CD14-positive monocyte (primary cell): ENCODE results near the gene VPS8. TPM values are rescaled to one million over a fixed set of nuclear protein-coding genes. Genes with fewer than 3 reads are reported as not detected.

Experiments
- DNase-seq, 3 donors: peaks; one replicate each; pipeline ENCODE4 v3.0.0-alpha.2; 2011 to 2022
- H2AFZ ChIP-seq: 2 replicates; pipeline ENCODE4 v1.6.0; 2012; ENCODE audit warnings: mild to moderate bottlenecking, low read depth, low read length, inconsistent platforms; ENCODE audit not compliant: insufficient read depth, poor library complexity, severe bottlenecking
- H3K27ac ChIP-seq, 2 donors: 1 replicate in 1 of 2; 2 replicates in 1 of 2; pipeline ENCODE4 v1.5.1; 2012 to 2013; ENCODE audit warnings: low read length in 2 of 2, control low read depth in 1 of 2, inconsistent platforms in 1 of 2, low read depth in 1 of 2, mild to moderate bottlenecking in 1 of 2
- H3K27me3 ChIP-seq, 2 donors: one replicate each; pipeline versions ENCODE4 v1.6.0 to v1.6.1; 2011 to 2013; ENCODE audit warnings: low read length in 2 of 2; ENCODE audit not compliant: control insufficient read depth in 2 of 2, insufficient read depth in 2 of 2
- H3K36me3 ChIP-seq, 2 donors: replicated peaks in 1 of 2; 1 replicate in 1 of 2; 2 replicates in 1 of 2; pipeline versions ENCODE4 v1.5.1 to v1.6.1; 2012 to 2013; ENCODE audit warnings: low read length in 2 of 2, control low read depth in 1 of 2, inconsistent platforms in 1 of 2, mild to moderate bottlenecking in 1 of 2; ENCODE audit not compliant: insufficient read depth in 2 of 2, control insufficient read depth in 1 of 2
- H3K4me1 ChIP-seq, 2 donors: 1 replicate in 1 of 2; 2 replicates in 1 of 2; pipeline versions ENCODE4 v1.5.1 to v1.6.1; 2012 to 2013; ENCODE audit warnings: low read length in 2 of 2, control low read depth in 1 of 2, inconsistent platforms in 1 of 2, mild to moderate bottlenecking in 1 of 2, moderate library complexity in 1 of 2; ENCODE audit not compliant: insufficient read depth in 2 of 2, control insufficient read depth in 1 of 2
- H3K4me2 ChIP-seq: replicated peaks from 2 replicates; pipeline ENCODE3; 2012; ENCODE audit warnings: low read length, moderate library complexity, mild to moderate bottlenecking; ENCODE audit not compliant: poor library complexity, severe bottlenecking; ENCODE audit errors: extremely low read depth
- H3K4me3 ChIP-seq, 3 experiments: fragments of 200-600 bp in 1 of 3; sonication (generic) in 1 of 3; replicated peaks in 1 of 3; 1 replicate in 2 of 3; 2 replicates in 1 of 3; pipeline ENCODE4 v1.5.1; 2011 to 2013; ENCODE audit warnings: low read length in 3 of 3, mild to moderate bottlenecking in 3 of 3, control low read depth in 2 of 3, low read depth in 2 of 3, inconsistent platforms in 1 of 3, moderate library complexity in 1 of 3
- H3K79me2 ChIP-seq: 2 replicates; pipeline ENCODE4 v1.6.0; 2012; ENCODE audit warnings: mild to moderate bottlenecking, control low read depth, inconsistent platforms, low read length, moderate library complexity; ENCODE audit not compliant: insufficient read depth
- H3K9ac ChIP-seq: 2 replicates; pipeline ENCODE4 v1.6.0; 2017; ENCODE audit warnings: low read length, mild to moderate bottlenecking; ENCODE audit not compliant: insufficient read depth, poor library complexity, severe bottlenecking
- H3K9me3 ChIP-seq, 2 donors: replicated peaks in 1 of 2; 1 replicate in 1 of 2; 2 replicates in 1 of 2; pipeline versions ENCODE4 v1.5.1 to v1.6.1; 2012 to 2013; ENCODE audit warnings: low read length in 2 of 2, control low read depth in 1 of 2; ENCODE audit not compliant: control insufficient read depth in 1 of 2, insufficient read depth in 1 of 2
- H4K20me1 ChIP-seq: 2 replicates; pipeline ENCODE4 v1.6.0; 2012; ENCODE audit warnings: mild to moderate bottlenecking, low read length, control low read depth, moderate library complexity; ENCODE audit not compliant: insufficient read depth
- H3K27ac Mint-ChIP-seq, 7 donors: one replicate each; pipeline ENCODE4 v1.8.0; 2020; ENCODE audit warnings: mild to moderate bottlenecking in 7 of 7, mixed read lengths in 7 of 7, moderate library complexity in 6 of 7, inconsistent platforms in 2 of 7
- H3K27me3 Mint-ChIP-seq, 3 donors: one replicate each; pipeline ENCODE4 v1.8.0; 2021 to 2022; ENCODE audit warnings: low read depth in 3 of 3, mild to moderate bottlenecking in 3 of 3, mixed read lengths in 3 of 3, moderate library complexity in 3 of 3, inconsistent platforms in 1 of 3
- H3K36me3 Mint-ChIP-seq, 2 donors: one replicate each; pipeline ENCODE4 v1.8.0; 2020; ENCODE audit warnings: mixed read lengths in 2 of 2, inconsistent platforms in 1 of 2, mild to moderate bottlenecking in 1 of 2
- H3K4me1 Mint-ChIP-seq: one replicate; pipeline ENCODE4 v1.8.0; 2020; ENCODE audit warnings: mild to moderate bottlenecking, mixed read lengths
- H3K4me3 Mint-ChIP-seq, 2 donors: one replicate each; pipeline ENCODE4 v1.8.0; 2020; ENCODE audit warnings: mild to moderate bottlenecking in 2 of 2, mixed read lengths in 2 of 2, moderate library complexity in 1 of 2
- H3K9me3 Mint-ChIP-seq, 7 donors: one replicate each; pipeline ENCODE4 v1.8.0; 2020 to 2022; ENCODE audit warnings: mixed read lengths in 7 of 7, mild to moderate bottlenecking in 6 of 7, moderate library complexity in 6 of 7, inconsistent platforms in 2 of 7
- WGBS: methylation state at CpG from one replicate; pipeline ENCODE4 v1.1.5; 2013; ENCODE audit warnings: missing lambda C conversion rate; ENCODE audit not compliant: insufficient coverage; 5-methylcytosine and 5-hydroxymethylcytosine counted together
- intact Hi-C, 2 donors: fragments of 100-400 bp; cut with micrococcal nuclease; formaldehyde crosslinking; loops; one replicate each; pipeline versions ENCODE4 v1.15.0 to v1.15.1; 2023
- polyA plus RNA-seq, 3 donors: library from polyadenylated mRNA; depleted of rRNA in 1 of 3; unstranded in 2 of 3; stranded (reverse) in 1 of 3; fragments of 300-500 nt in 2 of 3; fragments of >200 nt in 1 of 3; fragmentation: Illumina TruSeq in 2 of 3; gene quantifications; 1 replicate in 2 of 3; 2 replicates in 1 of 3; pipeline ENCODE4 v1.2.3, GENCODE V29; 2012 to 2021
- TF ChIP-seq, protein P1 (sequence below): fragments of 200-600 bp; IDR thresholded peaks from one replicate; pipeline ENCODE4 v1.8.0; 2022; ENCODE audit warnings: antibody characterized with exemption, mild to moderate bottlenecking

The VPS8 gene
- polyA plus RNA-seq, 3 donors = 22.0 to 42.3 (median 29.2) TPM

DNA sequence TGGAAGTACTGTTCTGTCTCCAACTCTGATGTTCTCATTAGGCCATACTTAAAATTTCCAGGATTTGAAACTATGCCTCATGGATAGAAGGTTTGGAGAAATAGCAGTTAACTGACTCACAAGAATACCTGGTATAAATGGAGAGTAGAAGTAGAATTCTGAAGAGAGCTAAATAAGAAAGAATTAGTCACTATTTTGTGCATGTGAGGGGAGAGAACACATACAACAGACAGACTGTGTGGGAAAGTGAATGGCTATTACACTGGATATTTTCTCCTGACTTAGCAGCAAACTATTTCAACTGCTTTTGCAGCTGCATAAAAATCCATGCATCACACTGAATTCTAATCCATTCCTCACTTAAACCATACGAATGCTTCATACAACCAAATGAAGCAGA lies 269.6 kb downstream of the VPS8 start:
- WGBS = 62% methylated on average over 1 of the region's 1 CpG
- no peaks in the 10 kb centered on the region for H3K79me2 ChIP-seq
- no peak overlapping the region for H3K27ac ChIP-seq
- H3K4me3 Mint-ChIP-seq = no peak overlapping the region
- no peak overlapping the region for H3K27ac Mint-ChIP-seq
- no peaks in the 10 kb centered on the region for H3K27me3 ChIP-seq
- H3K36me3 Mint-ChIP-seq = no peaks in the 10 kb centered on the region
- no peaks in the 10 kb centered on the region for H4K20me1 ChIP-seq
- no peak overlapping the region for H3K4me2 ChIP-seq
- no peaks in the 10 kb centered on the region for H3K9me3 Mint-ChIP-seq
- H3K27me3 Mint-ChIP-seq = peaks cover 2 to 9% (median 4%) of the 10 kb centered on the region in 3 donors
- H2AFZ ChIP-seq = no peak overlapping the region
- H3K4me1 ChIP-seq = no peaks in the 10 kb centered on the region
- no peaks in the 10 kb centered on the region for H3K4me1 Mint-ChIP-seq
- no peak overlapping the region for H3K4me3 ChIP-seq
- TF ChIP-seq, protein P1, sequence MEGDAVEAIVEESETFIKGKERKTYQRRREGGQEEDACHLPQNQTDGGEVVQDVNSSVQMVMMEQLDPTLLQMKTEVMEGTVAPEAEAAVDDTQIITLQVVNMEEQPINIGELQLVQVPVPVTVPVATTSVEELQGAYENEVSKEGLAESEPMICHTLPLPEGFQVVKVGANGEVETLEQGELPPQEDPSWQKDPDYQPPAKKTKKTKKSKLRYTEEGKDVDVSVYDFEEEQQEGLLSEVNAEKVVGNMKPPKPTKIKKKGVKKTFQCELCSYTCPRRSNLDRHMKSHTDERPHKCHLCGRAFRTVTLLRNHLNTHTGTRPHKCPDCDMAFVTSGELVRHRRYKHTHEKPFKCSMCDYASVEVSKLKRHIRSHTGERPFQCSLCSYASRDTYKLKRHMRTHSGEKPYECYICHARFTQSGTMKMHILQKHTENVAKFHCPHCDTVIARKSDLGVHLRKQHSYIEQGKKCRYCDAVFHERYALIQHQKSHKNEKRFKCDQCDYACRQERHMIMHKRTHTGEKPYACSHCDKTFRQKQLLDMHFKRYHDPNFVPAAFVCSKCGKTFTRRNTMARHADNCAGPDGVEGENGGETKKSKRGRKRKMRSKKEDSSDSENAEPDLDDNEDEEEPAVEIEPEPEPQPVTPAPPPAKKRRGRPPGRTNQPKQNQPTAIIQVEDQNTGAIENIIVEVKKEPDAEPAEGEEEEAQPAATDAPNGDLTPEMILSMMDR = no peak
- H3K9ac ChIP-seq = no peak overlapping the region
- no peak for DNase-seq
- H3K9me3 ChIP-seq = no peaks in the 10 kb centered on the region
- intact Hi-C loops = no loop called here
- H3K36me3 ChIP-seq = no peaks in the 10 kb centered on the region

DNA sequence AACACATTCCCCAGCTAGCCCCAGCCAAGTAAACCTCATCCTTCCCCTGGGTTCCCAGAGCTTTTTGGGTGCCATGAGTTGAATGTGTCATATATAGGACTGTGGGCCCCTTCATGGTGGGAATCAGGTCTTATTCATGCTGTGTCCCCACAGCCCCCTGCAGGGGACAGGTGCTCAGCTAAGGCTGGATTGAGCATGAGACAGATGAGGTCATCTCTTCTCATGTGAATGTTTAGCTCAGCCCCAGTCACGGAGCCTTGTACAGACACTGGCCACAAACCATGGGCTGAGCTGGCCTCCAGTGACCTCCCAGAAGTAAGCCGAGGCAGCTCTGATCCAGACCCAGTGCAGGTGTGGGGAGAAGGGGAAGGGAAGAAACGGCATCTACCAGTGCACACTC lies 270.2 kb downstream of the VPS8 start:
- Mint-ChIP-seq H3K27ac (no peak overlapping the region), H3K9me3 (no peaks in the 10 kb centered on the region), H3K27me3 (peaks cover 2 to 7% (median 4%) of the 10 kb centered on the region in 3 donors), H3K4me1 (no peaks in the 10 kb centered on the region), H3K4me3 (no peak overlapping the region), H3K36me3 (no peaks in the 10 kb centered on the region)
- Histone ChIP-seq H3K9me3 (no peaks in the 10 kb centered on the region), H3K27me3 (no peaks in the 10 kb centered on the region), H3K27ac (no peak overlapping the region), H3K36me3 (no peaks in the 10 kb centered on the region), H3K9ac (no peak overlapping the region), H2AFZ (no peak overlapping the region), H4K20me1 (no peaks in the 10 kb centered on the region), H3K4me3 (no peak overlapping the region), H3K79me2 (no peaks in the 10 kb centered on the region), H3K4me1 (no peaks in the 10 kb centered on the region), H3K4me2 (no peak overlapping the region)
- WGBS = 94% methylated on average over 3 of the region's 3 CpGs
- DNase-seq = no peak
- intact Hi-C loops = no loop called here
- TF ChIP-seq, protein P1 = no peak
